ENCODE data around the gene SRBD1.

DNA sequence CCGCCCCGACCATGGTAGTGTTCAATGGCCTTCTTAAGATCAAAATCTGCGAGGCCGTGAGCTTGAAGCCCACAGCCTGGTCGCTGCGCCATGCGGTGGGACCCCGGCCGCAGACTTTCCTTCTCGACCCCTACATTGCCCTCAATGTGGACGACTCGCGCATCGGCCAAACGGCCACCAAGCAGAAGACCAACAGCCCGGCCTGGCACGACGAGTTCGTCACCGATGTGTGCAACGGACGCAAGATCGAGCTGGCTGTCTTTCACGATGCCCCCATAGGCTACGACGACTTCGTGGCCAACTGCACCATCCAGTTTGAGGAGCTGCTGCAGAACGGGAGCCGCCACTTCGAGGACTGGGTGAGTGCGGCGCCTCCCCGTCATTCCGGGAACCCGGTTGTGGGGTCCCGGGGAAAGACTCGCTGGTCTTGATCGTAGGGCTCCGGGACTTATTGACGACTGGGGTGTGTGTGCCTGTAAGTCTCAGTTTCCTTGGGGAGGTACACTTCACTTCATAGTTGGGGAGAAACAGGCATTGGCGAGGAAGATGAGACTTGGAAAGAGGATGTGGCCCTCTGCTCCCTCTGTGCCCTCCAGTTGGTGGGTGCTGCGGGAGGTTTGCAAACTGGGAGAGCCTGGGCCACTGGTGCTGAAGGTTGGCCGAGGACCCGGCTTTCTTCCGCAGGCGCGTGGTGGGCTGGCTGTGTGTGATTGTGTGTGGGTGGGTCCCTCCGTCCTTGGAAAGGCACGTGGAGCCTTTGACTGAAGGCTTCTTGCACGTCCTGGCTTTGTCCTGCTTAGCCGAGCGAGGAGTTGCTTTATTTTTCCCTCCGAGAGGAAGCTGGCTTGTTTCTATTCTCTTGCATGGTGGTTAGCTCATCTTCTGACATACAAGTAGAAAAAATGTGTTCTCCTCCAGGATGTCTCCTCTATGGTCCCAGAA, 41.3 kb upstream of the SRBD1 start:
- TF ChIP-seq, protein P1, sequence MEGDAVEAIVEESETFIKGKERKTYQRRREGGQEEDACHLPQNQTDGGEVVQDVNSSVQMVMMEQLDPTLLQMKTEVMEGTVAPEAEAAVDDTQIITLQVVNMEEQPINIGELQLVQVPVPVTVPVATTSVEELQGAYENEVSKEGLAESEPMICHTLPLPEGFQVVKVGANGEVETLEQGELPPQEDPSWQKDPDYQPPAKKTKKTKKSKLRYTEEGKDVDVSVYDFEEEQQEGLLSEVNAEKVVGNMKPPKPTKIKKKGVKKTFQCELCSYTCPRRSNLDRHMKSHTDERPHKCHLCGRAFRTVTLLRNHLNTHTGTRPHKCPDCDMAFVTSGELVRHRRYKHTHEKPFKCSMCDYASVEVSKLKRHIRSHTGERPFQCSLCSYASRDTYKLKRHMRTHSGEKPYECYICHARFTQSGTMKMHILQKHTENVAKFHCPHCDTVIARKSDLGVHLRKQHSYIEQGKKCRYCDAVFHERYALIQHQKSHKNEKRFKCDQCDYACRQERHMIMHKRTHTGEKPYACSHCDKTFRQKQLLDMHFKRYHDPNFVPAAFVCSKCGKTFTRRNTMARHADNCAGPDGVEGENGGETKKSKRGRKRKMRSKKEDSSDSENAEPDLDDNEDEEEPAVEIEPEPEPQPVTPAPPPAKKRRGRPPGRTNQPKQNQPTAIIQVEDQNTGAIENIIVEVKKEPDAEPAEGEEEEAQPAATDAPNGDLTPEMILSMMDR (IDR thresholded peaks at IDR 0.05), result no peak
- no peak for TF ChIP-seq ZFX (IDR thresholded peaks at IDR 0.05; ENCODE audit: borderline replicate concordance)

All from 22Rv1 (cell line).